D341Med (cell line): Measurements from ENCODE around the gene BMP3.
"Not testable (repeated sequence)": the region's sequence is repeated elsewhere in the genome, so short reads cannot be mapped to it uniquely, and the experiment has no call there.

Experiments
- DNase-seq: peaks from one replicate; pipeline ENCODE4 v3.0.0; 2012; ENCODE audit warnings: low spot score

Gene BMP3, protein sequence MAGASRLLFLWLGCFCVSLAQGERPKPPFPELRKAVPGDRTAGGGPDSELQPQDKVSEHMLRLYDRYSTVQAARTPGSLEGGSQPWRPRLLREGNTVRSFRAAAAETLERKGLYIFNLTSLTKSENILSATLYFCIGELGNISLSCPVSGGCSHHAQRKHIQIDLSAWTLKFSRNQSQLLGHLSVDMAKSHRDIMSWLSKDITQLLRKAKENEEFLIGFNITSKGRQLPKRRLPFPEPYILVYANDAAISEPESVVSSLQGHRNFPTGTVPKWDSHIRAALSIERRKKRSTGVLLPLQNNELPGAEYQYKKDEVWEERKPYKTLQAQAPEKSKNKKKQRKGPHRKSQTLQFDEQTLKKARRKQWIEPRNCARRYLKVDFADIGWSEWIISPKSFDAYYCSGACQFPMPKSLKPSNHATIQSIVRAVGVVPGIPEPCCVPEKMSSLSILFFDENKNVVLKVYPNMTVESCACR

DNA sequence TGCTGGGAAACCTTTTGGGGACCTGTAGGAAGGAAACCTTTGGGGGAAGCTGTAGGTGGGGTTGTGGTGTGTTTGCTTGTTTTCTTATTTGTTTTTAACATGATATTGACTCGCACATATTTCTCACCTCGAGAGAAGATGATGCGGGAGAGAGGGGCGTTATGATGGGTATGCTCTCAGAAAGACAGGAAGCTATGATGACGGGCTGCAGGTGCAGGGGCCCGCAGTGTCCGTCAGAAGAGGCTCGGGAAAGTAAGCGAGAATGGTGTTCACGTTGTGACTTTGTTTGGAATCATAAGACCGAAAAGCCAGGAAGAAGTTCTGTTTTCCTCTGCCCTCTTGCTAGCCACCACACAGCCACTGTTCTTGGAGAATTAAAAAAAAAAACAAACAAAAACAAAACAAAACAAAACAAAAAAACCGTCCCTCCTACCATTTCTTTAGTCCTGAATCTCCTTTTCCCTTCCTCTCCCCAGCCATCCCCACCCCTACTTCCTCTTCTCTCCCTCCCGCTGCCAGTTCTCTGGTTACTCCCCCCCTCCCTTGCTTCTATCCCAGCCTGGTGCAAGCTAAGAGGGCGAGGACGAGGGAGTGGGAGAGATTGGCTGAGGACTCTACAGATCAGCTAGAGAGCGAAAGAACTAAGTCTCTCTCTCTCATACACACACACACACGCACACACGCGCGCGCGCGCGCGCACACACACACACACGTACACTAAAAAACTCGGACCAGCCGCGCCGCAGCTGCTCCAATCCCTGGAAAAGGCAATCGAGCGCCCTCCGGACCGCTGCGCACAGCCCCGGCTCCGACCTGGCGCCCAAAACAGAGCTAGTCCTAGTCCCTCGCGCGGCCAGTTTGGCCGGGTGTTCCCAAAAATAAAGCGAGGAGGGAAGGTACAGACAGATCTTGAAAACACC lies at the start of gene BMP3:
TSS of gene BMP3 (plus strand) at position 648 of the 920 bp plus-strand sequence. CDS start 577 bp downstream, outside the sequence.
- peak; percentile 58 for DNase-seq

DNA sequence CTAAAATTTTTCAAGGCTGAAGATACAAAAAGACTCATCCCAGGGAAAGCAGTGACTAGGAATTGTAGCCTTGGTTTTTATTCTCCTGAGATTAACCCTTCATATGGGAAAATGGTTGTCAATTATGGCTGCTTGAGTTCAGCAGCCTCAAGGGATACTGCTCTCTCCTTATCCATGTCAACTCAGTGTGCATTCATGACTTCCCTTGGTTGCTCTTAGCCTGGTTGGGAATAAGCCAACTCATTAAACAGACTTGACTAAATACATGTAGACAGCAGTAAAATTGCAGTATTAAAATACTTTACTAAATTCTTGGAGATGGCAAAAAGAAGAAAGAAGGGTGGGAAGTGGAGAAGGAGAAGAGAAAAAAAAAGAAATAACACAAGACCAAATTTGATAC lies 44.5 kb upstream of the BMP3 start:
- no peak for DNase-seq

DNA sequence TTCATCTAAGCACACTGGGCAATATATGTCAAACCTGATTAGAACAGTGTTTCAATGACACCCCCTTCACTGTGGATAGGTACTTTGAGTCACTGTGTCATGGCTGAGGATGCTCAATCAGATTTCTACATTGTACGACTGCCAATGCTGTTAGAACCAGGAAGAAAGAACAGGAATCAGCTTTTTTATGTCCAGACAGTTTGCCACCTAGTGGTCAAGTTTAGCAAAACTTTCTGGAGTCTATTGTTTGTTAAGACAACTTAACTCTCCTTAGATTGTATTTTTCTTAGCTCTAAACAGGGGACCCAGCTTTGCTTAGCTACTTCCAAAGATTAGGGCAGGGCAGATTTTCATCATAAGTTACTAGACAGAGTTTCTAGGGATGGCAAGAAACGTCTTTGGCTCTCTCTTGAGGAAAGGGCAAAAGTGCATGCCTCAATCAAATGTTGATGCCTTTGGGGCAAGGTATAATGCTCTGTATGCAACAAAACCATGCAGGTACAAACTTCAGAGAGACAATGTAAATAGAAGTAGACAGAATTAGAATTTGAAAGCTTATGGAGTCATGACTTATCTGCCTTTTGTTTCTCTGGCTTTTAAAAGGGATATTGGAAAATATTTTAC lies 40.5 kb upstream of the BMP3 start:
- DNase-seq, result peak; percentile 51

DNA sequence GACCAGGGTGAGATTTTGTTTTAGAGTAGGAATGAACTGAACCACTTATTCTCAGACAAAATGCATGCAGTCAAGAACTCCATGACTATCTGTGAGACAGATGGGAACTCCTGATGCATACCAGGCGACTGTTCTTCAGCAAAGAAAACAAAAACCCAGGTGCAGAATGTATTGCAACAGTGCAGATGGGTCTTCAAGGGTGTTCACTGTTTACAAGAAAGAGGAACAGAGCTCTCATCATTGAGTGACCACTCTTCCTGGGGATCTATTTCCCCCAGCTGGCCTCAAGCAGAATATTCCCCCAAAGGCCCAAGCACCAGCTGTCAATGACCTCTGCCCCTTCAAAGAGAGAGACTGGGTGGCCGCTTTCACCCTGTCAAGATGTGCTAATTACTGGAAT lies 39.7 kb upstream of the BMP3 start:
- no peak for DNase-seq

DNA sequence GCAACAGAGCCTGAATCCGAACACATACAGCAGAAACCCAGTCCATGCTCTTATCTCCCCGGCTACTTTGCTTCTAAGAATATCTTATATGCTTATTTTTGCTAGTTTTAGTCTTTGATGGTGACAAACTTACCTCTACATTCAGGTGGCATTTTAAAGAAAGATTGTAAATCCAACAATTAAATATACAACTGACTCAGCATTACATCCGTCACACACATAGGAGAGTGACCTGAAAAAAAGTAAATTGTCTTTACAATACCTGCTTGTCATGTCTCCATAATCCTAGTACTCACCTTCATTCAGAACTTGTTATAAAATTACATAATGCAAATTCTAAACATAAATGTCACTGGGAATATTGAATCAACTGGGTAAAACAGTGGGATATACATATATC lies 30.6 kb upstream of the BMP3 start:
- no peak for DNase-seq

DNA sequence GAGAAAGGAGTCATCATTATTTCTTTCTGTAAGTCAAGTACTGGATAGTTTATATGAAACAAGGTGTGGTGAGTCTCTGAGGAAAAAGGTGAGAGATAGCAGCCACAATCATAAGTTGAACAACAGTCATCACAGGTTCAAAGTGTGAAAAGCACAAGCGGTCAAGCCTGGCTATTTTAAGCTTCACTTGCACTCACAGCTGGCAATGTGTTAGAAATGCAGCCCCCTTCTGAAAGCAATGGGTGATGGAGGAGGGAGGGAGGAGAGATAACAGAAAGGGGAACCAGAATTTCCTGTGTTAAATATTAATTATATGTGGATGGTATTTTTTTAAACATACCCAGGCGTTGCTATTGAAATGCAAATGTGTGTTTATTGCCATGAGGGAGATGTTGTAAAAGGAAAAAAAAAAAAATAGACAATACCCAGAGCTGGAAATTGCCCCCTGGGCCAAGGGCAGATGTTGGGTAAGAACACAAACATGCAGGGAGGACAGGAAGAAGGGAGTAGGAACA lies 26.9 kb upstream of the BMP3 start:
- no peak for DNase-seq

DNA sequence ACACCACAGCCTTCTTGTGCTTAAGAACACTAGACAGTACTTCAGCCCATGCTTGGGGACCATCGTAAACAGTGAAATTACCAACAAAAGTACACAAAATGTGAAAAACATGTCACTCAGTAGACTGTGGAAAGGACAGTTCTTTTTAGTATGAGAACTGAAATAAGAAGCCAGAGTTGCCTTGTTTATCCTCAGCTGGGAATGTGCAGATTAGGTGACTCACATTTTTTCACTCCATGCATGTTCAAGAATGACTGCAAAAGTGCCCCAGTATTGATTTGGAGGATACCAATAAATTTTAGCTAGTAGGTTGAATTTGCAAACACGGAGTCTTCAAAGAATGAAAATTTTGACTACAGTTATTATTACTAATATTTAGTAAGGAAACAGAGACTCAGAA lies 23.1 kb upstream of the BMP3 start:
- no peak for DNase-seq

DNA sequence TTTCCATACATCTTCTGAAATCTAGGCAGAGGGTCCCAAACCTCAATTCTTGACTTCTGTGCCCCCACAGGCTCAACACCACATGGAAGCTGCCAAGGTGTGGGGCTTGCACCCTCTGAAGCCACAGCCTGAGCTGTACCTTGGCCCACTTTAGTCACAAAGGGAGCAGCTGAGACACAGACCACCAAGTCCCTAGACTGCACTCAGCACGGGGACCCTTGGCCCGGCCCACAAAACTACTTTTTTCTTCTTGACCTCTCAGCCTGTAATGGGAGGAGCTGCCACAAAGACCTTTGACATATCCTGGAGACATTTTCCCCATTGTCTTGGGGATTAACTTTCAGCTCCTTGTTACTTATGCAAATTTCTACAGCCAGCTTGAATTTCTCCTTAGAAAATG lies 13.9 kb upstream of the BMP3 start:
- DNase-seq, result not testable (repeated sequence)

DNA sequence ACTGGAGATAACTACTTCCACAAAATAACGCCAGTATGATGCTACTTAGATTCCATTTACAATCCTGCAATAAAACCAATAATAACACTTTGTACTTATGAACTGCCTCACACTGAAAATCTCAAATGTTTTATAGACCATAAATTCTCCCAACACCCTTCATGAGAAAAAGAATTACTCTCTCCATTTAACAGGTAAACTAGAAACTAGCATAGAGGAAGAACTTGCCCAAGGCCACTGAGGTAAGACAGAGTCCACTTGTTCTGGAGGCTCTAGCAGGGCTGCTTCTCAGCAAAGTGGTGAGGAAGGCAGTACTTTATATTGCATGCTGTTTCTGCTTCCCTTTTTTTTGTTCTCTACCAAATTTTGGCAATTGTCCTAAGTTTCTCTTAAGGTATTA lies 11.5 kb upstream of the BMP3 start:
- no peak for DNase-seq

DNA sequence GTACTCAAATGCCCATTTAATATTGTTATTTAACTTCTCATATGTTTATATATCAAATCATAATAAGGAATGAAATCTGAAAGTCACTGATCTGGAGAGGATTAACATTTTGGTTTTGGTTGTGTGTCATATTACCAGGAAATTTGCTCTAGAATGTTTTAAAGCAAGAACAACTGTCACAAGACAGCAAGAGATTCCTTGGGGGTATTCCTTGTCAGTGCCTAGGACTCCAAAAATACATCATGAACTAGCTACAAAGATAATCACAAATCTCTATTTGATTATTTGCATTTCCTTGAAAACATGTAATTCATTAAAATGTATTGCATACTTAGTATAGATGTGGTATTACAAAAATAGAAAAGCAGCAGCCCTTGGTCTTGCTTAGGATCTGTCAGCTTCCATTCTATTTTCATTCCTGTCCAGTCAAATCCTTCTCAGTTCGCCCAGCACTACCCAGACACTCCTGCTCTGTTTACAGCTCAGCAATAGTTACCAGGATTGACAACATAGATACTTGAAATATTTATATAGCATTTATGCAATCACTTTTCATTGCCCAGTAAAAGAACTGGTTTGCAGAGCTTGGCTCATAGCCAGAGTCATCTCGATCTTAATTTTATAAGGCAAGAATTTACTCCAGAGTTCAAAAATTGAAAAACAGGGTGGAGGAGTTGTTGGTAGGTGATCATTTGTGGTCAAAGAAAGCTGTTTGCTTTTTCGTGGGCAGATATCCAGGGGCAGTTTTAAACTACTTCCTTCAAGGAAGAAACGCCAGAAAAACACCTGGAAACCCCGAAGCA lies 9.2 kb upstream of the BMP3 start:
- no peak for DNase-seq

DNA sequence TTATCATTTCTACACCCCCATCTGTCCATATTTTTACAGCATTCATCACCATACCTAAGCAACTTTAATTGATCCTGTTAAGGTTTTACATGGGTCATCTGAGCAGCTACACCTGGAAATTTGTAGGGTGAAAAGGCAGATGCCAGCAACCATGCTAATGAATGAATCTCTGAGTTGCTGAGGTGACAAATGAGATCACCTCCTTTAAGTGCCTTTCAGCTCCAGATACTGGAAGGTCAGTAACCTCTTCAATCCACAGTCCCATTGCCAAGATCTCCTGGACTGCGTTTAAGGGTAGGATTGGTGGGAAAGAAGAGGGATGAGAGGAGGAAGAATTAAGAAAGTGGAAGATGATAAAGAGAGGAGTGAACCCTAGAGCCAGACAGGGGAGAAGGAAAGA lies 8.5 kb upstream of the BMP3 start:
- DNase-seq, result no peak

DNA sequence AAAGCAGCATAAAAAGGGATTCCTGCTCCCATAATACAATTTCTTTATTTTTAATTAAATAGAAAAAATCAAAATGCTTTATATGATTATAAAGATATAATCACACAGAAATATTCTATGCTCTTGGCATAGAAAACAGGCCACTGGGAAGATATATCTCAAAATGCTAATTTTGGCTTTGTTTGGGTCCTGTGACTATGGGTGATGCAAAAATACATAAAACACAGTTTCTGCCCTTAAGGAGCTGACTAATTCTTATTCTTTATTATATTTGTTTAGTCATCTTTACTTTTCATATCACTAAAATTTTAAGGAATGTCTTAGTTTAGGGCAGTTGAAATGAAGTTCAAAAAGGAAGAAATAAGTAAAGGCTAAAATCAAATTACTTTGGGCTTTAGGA lies 7.0 kb upstream of the BMP3 start:
- no peak for DNase-seq

DNA sequence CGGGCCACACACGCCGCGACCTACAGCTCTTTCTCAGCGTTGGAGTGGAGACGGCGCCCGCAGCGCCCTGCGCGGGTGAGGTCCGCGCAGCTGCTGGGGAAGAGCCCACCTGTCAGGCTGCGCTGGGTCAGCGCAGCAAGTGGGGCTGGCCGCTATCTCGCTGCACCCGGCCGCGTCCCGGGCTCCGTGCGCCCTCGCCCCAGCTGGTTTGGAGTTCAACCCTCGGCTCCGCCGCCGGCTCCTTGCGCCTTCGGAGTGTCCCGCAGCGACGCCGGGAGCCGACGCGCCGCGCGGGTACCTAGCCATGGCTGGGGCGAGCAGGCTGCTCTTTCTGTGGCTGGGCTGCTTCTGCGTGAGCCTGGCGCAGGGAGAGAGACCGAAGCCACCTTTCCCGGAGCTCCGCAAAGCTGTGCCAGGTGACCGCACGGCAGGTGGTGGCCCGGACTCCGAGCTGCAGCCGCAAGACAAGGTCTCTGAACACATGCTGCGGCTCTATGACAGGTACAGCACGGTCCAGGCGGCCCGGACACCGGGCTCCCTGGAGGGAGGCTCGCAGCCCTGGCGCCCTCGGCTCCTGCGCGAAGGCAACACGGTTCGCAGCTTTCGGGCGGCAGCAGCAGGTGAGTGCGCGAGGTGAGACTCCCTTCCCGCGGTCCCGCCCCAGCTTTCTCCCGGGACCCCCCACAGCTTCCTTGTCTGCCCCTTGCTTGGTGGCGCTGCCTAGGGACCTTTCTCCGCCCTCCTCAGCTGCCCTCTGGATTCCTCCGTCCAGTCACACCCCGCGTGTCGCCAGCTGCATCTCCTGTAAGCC lies 678 bp downstream of the BMP3 start:
- DNase-seq, result peak; percentile 69

DNA sequence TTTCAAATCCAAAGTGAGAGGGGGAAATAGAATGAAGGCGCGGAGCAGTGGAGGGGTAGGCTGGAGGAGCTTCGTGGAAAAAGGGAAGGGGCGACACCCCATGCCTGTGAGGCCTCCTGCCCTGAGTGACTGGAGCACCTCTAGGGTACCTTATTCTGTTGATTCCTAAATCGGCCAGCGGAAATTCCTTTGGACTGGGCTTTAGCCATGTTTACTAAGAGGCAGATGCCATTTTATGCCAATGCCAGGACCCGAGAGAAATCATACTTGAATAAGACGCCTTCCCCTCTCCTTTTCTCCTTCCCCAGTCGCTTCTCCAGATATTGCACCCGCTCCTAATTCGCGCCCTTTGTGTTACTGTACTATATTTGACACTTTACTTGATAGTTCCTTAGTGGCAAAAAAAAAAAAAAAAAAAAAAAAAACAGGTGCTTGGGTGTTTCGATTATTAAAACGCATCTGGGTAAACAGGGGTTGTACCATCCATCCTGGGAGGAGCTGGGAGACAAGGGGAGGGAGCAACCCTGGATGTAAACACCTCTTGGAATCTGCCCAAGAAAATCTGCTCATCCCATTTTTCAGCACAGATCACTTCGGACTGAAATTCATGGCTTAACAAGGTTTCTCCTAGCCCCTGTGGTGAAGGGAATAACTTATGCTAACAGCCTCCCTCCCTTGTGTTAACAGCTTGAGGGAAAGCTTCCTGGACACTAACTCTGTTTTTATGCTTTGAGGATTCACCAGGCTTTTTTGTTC lies 1.5 kb downstream of the BMP3 start:
- DNase-seq, result no peak

DNA sequence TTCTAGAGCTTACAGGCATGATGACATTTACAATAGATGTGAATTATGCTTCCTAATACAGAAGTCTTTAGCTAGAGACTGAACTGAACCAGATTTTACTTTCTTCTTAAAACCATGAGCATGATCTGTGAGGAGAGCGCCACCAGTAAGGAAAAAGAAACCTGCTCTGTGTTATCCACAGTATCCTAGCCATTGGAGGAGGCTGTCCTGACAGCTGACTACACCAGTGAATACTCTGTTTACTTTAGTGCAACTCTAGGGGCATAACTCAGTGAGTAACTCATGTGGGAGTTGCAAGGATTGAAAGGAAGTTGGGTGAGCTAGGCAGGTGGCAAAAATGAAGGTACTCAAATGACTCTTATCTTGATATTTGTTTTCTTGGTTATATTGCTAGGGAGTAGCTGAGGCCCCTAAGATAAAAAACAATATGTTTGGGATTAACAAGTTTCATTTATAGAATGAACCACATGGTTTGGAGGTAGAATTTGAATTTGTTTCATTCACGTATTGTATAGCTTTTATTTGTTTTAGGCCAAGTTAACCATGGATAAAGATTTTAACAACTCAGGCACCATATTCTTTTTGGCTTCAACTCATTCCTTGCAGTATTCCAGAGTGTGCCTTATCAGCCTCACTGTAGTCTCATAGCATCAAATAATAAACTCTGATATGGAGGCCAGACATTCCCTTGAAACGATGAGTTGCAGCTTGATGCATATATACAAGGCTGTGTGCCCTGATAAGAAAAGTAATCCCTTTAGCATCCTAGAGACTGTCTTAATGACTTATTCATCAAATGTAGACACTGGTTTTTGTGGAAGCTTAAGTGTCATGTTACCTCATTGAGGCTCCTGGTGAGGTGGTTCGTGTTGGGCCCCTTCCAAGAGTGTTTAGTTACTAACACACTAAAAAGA lies 2.5 kb downstream of the BMP3 start:
- no peak for DNase-seq

DNA sequence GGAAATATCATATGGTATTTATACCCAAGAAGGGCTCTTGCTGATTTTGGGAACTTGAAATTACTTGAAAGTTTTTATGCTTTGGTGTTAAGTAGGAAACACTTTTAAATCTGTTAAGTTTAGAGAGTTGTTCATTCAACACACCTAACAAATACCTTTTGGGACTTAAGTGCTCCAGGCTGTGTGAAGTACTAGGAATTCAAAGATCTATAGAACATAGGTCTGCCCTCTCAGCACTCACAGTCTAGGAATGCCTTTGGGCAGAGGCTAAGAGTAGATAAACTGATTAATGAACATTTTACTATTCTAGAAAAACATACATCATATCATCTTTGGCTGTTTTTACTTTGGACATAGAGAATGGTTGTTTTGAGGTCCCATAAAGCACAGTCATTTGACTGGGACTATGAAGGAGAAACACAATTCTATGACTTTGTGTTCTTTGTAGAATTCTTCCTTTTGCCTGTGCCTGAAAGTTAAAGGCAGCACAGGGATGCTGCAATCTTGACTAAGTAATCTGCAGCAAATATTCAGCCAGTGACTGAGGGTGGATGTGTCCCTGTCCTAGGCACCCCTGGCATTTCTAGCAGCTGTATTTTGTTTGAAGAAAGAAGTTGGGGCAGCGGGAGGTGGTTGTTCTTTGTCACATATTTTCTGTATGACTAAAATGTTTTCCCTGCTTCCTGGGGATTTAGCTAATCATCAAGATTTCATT lies 8.3 kb downstream of the BMP3 start:
- DNase-seq, result no peak

DNA sequence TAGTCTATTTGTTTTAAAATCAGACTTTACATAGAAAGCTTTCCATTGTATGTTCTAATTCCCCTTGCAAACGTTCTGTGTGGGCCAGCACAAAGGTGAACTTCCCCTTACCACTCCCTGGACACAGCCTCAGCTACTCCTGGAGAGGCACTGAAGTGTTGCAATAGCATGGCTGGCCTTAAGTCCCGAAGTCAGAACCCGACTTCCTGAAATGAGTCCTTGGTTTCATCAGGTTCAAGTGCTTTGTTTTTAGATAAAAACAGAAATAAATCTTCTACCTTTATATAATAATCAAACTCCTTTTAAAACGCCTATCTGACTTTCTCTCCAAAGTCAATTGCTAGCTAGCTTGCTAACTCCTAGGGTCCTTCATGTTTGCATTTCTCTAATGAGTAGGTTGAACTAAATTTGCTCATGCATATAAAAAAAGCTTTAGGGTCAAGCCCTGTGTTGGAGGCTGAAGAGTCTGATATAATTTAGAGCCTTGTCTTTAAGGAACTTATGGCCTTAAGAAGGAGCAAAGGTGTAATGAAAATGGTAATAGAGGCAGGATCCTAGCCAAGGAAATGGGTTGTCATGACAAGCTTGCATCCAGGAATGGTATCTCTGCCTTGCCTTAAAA lies 9.0 kb downstream of the BMP3 start:
- no peak for DNase-seq
